ENCODE data around the gene POLR1E.

DNA sequence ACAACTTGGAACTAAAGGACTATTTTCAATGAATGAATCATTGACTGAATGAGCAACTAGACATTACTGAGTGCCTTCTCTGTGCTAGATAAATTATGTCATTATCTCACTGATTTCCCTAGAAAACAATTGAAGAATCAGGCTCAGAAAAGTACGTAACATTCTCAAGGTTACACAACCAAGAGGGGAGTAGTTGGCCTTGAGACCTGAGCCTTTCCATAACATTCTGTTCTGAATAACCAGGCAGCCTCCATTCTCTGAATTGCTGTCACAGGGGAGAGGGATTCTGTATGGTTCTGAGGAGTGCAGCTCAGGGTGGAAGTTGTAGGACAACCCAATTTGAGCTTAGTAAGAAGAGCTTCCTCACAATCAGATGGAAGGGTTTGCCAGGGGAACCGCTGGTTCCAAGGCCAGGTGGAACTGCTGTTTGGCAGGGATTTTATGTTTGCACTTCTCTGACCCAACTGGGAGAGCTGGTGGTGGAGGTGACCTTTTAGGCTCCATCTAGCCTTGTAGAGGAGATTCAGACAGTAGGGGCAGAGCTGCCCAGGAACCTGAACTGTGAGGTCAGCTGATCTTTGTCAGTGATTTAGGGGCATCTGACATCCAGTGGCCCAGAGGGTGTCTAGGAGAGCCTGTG, 16.3 kb downstream of the POLR1E start:
- TF ChIP-seq, protein P1, sequence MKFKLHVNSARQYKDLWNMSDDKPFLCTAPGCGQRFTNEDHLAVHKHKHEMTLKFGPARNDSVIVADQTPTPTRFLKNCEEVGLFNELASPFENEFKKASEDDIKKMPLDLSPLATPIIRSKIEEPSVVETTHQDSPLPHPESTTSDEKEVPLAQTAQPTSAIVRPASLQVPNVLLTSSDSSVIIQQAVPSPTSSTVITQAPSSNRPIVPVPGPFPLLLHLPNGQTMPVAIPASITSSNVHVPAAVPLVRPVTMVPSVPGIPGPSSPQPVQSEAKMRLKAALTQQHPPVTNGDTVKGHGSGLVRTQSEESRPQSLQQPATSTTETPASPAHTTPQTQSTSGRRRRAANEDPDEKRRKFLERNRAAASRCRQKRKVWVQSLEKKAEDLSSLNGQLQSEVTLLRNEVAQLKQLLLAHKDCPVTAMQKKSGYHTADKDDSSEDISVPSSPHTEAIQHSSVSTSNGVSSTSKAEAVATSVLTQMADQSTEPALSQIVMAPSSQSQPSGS (IDR thresholded peaks at IDR 0.05; ENCODE audit: low read length) = no peak
- TF ChIP-seq POLR2AphosphoS5 (IDR thresholded peaks at IDR 0.05; ENCODE audit: low read length) = no peak
- TF ChIP-seq, protein P2, sequence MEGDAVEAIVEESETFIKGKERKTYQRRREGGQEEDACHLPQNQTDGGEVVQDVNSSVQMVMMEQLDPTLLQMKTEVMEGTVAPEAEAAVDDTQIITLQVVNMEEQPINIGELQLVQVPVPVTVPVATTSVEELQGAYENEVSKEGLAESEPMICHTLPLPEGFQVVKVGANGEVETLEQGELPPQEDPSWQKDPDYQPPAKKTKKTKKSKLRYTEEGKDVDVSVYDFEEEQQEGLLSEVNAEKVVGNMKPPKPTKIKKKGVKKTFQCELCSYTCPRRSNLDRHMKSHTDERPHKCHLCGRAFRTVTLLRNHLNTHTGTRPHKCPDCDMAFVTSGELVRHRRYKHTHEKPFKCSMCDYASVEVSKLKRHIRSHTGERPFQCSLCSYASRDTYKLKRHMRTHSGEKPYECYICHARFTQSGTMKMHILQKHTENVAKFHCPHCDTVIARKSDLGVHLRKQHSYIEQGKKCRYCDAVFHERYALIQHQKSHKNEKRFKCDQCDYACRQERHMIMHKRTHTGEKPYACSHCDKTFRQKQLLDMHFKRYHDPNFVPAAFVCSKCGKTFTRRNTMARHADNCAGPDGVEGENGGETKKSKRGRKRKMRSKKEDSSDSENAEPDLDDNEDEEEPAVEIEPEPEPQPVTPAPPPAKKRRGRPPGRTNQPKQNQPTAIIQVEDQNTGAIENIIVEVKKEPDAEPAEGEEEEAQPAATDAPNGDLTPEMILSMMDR (IDR thresholded peaks at IDR 0.05 in 2 of 3, conservative IDR thresholded peaks at IDR 0.05 in 1 of 3; ENCODE audit: control insufficient read depth in 2 of 3, extremely low read depth in 1 of 3, insufficient read depth in 1 of 3, low read depth in 3 of 3, low read length in 3 of 3) = no peak

All from GM12878 (cell line).